GM12878 (cell line): ENCODE measurements around the gene CSNK2A1. TPM values are rescaled to one million over a fixed set of nuclear protein-coding genes. Genes with fewer than 3 reads are reported as not detected.

Experiments used
- ATAC-seq: fragments of 200-7000 bp; cut with Tn5 transposase; 3 replicates; pipeline ENCODE4 v1.9.1; 2020; ENCODE audit warnings: mild to moderate bottlenecking, moderate library complexity
- BruUV-seq: library from RNA; stranded (reverse); fragments of 400-500 nt; replicated peaks from 2 replicates; lab custom pipeline; 2021; lab: Mats Ljungman, UMichigan
- CTCF ChIA-PET: fragments of 300-600 bp; sonication (Branson Sonifier 250); formaldehyde crosslinking; extraction: SDS; loops from one replicate; lab custom pipeline; 2021; ENCODE audit warnings: inconsistent platforms; lab: Yijun Ruan, JAX
- POLR2A ChIA-PET: fragments of 350-600 bp; formaldehyde crosslinking; extraction: SDS; loops from one replicate; lab custom pipeline; 2021; ENCODE audit warnings: inconsistent platforms; lab: Charles Lee
- RAD21 ChIA-PET: fragments of 300-600 bp; sonication (Branson Sonifier 250); formaldehyde crosslinking; loops from one replicate; lab custom pipeline; 2023; ENCODE audit warnings: antibody characterized with exemption; ENCODE audit not compliant: unreplicated experiment; lab: Charles Lee
- SMC1A ChIA-PET: fragments of 300-600 bp; sonication (Branson Sonifier 250); formaldehyde crosslinking; loops from one replicate; lab custom pipeline; 2023; ENCODE audit not compliant: unreplicated experiment, uncharacterized antibody; lab: Charles Lee
- DNase-seq: peaks from one replicate; pipeline ENCODE4 v3.0.0-alpha.2; 2011; ENCODE audit warnings: low read depth, low spot score
- FAIRE-seq: peaks from 3 replicates; lab custom pipeline; 2011; peaks lifted over from hg19 to GRCh38; lab: Jason Lieb, UNC
- H2AFZ ChIP-seq: 2 replicates; pipeline ENCODE4 v1.6.0; 2011; ENCODE audit warnings: low read depth, low read length, control low read depth; ENCODE audit not compliant: control insufficient read depth
- H3K27ac ChIP-seq: 2 replicates; pipeline ENCODE4 v1.5.1; 2011; ENCODE audit warnings: control low read depth; ENCODE audit not compliant: control insufficient read depth, insufficient read depth
- H3K27me3 ChIP-seq, 2 experiments: replicated peaks in 1 of 2; 2 replicates each; pipeline versions ENCODE4 v1.6.0 to v1.6.1; 2011; ENCODE audit warnings: low read length in 1 of 2; ENCODE audit not compliant: control insufficient read depth in 2 of 2, insufficient read depth in 2 of 2
- H3K36me3 ChIP-seq, 2 experiments: 2 replicates each; pipeline ENCODE4 v1.5.1; 2011; ENCODE audit warnings: low read length in 1 of 2; ENCODE audit not compliant: control insufficient read depth in 2 of 2, insufficient read depth in 2 of 2
- H3K4me1 ChIP-seq: 2 replicates; pipeline ENCODE4 v1.6.1; 2011; ENCODE audit warnings: mild to moderate bottlenecking, low read length, moderate library complexity, mixed read lengths; ENCODE audit not compliant: control insufficient read depth, insufficient read depth
- H3K4me2 ChIP-seq: 2 replicates; pipeline ENCODE4 v1.6.0; 2011; ENCODE audit warnings: control low read depth; ENCODE audit not compliant: control insufficient read depth, insufficient read depth
- H3K4me3 ChIP-seq: fragments of 200-600 bp; sonication (generic); 2 replicates; pipeline ENCODE4 v1.5.1; 2016
- H3K79me2 ChIP-seq: 2 replicates; pipeline ENCODE4 v1.6.0; 2011; ENCODE audit warnings: low read length; ENCODE audit not compliant: control insufficient read depth, insufficient read depth
- H3K9ac ChIP-seq: 2 replicates; pipeline ENCODE4 v1.8.0; 2011; ENCODE audit warnings: low read length, control low read depth, mixed read lengths; ENCODE audit not compliant: control insufficient read depth, insufficient read depth
- H3K9me3 ChIP-seq: replicated peaks from 3 replicates; pipeline ENCODE4 v1.5.1; 2011; ENCODE audit warnings: mild to moderate bottlenecking, low read length; ENCODE audit not compliant: control insufficient read depth, insufficient read depth
- H4K20me1 ChIP-seq: 2 replicates; pipeline ENCODE4 v1.6.0; 2011; ENCODE audit not compliant: control insufficient read depth, insufficient read depth
- ASH2L ChIP-seq: fragments of 300-600, 200-600 bp; sonication (generic); IDR thresholded peaks from 2 replicates; pipeline ENCODE4 v1.6.1; 2017; ENCODE audit warnings: low read depth, mild to moderate bottlenecking, borderline replicate concordance
- HDAC2 ChIP-seq: fragments of 200-600 bp; sonication (generic); IDR thresholded peaks from 2 replicates; pipeline ENCODE4 v1.6.1; 2017
- IRF4 ChIP-seq: IDR thresholded peaks from 2 replicates; pipeline ENCODE4 v1.6.1; 2011; ENCODE audit warnings: low read depth, low read length
- POLR2AphosphoS5 ChIP-seq: IDR thresholded peaks from 2 replicates; pipeline ENCODE4 v1.6.1; 2011; ENCODE audit warnings: mild to moderate bottlenecking, low read length, inconsistent platforms
- REST ChIP-seq: IDR thresholded peaks from 2 replicates; pipeline ENCODE4 v1.6.1; 2012; ENCODE audit warnings: mild to moderate bottlenecking, low read depth, low read length
- WGBS: methylation state at CpG from one replicate; pipeline ENCODE4 v1.1.6; 2016; ENCODE audit warnings: low lambda C conversion rate; ENCODE audit not compliant: insufficient replicate concordance, insufficient coverage; ENCODE audit errors: missing lambda C conversion rate; 5-methylcytosine and 5-hydroxymethylcytosine counted together
- in situ Hi-C: fragments of 300-500 bp; cut with MboI; formaldehyde crosslinking; loops from 9 replicates; pipeline ENCODE4 v1.14.3; 2018; ENCODE audit warnings: mixed read lengths
- intact Hi-C: fragments of 100-400 bp; cut with micrococcal nuclease; formaldehyde crosslinking; loops from one replicate; pipeline ENCODE4 v1.14.2; 2022; ENCODE audit not compliant: unreplicated experiment
- polyA plus RNA-seq, 11 experiments: library from polyadenylated mRNA; depleted of rRNA in 4 of 11; unstranded in 6 of 11; stranded (reverse) in 5 of 11; fragments of >200 nt; fragmentation: Nextera tagmentation in 4 of 11; fragmentation: Illumina TruSeq in 1 of 11; extraction: Ambion mirVana in 4 of 11; extraction: Trizol in 1 of 11; gene quantifications; 1 replicate in 1 of 11; 2 replicates in 10 of 11; pipeline versions ENCODE4 v1.2.1 to v1.2.3, GENCODE V29; 2011 to 2016; ENCODE audit warnings: inconsistent platforms in 2 of 11, missing spikeins in 2 of 11, low read depth in 1 of 11
- total RNA-seq, 4 experiments: library from RNA; depleted of rRNA in 3 of 4; stranded (reverse); fragments of >200 nt in 3 of 4; fragmentation: Illumina TruSeq in 1 of 4; extraction: Trizol in 1 of 4; gene quantifications; 2 replicates each; pipeline versions ENCODE4 v1.2.1 to v1.2.3, GENCODE V29; 2013 to 2021

Gene CSNK2A1
- total and polyA plus RNA-seq, 10 of the 15 experiments (the other 5 are each of a cell fraction or from before 2014, with no cell fraction given): 47.6 to 199 (median 95.0) TPM

DNA sequence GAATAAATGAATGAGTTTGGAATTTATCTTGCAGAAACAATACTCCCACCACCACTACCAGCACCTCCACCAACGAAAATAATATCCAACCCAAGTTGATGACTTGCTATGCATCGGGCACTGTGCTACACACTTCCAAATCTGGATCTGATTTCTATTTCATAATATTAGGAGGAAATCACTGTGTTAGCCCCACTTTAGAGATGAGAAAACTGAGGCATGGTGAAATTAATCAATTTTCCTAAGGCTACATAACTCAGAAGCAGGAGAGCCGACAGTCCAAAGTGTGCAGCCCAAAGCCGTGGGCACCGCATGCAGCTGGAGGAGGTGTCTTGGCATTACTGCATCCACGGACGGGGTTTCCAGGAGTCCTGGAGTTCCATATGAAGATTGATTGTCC is 48.9 kb upstream of the CSNK2A1 start:
- Histone ChIP-seq H4K20me1 (no peaks in the 10 kb centered on the region), H3K79me2 (no peaks in the 10 kb centered on the region), H3K9ac (no peak overlapping the region), H3K27me3 (no peaks in the 10 kb centered on the region), H3K4me1 (peaks cover 15% of the 10 kb centered on the region), H3K36me3 (no peaks in the 10 kb centered on the region), H3K9me3 (no peaks in the 10 kb centered on the region), H3K27ac (no peak overlapping the region), H2AFZ (no peak overlapping the region), H3K4me2 (no peak overlapping the region), H3K4me3 (no peak overlapping the region)
- no peak for ATAC-seq
- in situ Hi-C loops: no loop called here
- ChIA-PET POLR2A (no interaction called here), CTCF (interaction anchor here (0.7 kb wide), 1 partner anchor 57 kb away, joined by 3 read pairs; no protein-coding TSS in a partner anchor), SMC1A (interaction anchor here (2.2 kb wide), 1 partner anchor 53 kb away, joined by 7 read pairs; no protein-coding TSS in a partner anchor), RAD21 (no interaction called here)
- TF ChIP-seq IRF4 (no peak), HDAC2 (no peak), POLR2AphosphoS5 (no peak), REST (no peak), ASH2L (no peak)
- intact Hi-C loops: no loop called here
- no peak for FAIRE-seq
- 55% methylated on average over 7 of the region's 7 CpGs for WGBS
- no TSS peak for BruUV-seq
- DNase-seq: no peak
